SK-N-SH (cell line): ENCODE measurements around the gene LRP2BP. TPM values are rescaled to one million over a fixed set of nuclear protein-coding genes. Genes with fewer than 3 reads are reported as not detected.

Experiments used
- CTCF ChIA-PET: fragments of 300-600, 350-600 bp; formaldehyde crosslinking; extraction: SDS; loops from one replicate; lab custom pipeline; 2021; lab: Yijun Ruan, JAX
- POLR2A ChIA-PET: fragments of 350-600 bp; sonication (Branson Sonifier 250); formaldehyde crosslinking; extraction: SDS; loops from one replicate; lab custom pipeline; 2020; ENCODE audit warnings: antibody characterized with exemption, inconsistent platforms; lab: Yijun Ruan, JAX
- DNase-seq: peaks from one replicate; pipeline ENCODE4 v3.0.0; 2012
- H2AFZ ChIP-seq: fragments of 200-600 bp; sonication (generic); 2 replicates; pipeline ENCODE4 v1.8.1; 2016; ENCODE audit warnings: antibody characterized with exemption, mild to moderate bottlenecking, low read depth
- H3F3A ChIP-seq: fragments of 200-600 bp; sonication (generic); replicated peaks from 2 replicates; pipeline ENCODE3; 2016; ENCODE audit warnings: antibody characterized with exemption, mild to moderate bottlenecking; ENCODE audit not compliant: insufficient read depth
- H3K27ac ChIP-seq, 2 experiments: fragments of 200-500 bp in 1 of 2; fragments of 200-600 bp in 1 of 2; sonication (Bioruptor generic) in 1 of 2; sonication (generic), shearing (Covaris generic) in 1 of 2; 2 replicates each; pipeline versions ENCODE4 v1.5.1 to v1.6.1; 2014 to 2016; ENCODE audit warnings: low read depth in 2 of 2, inconsistent platforms in 1 of 2, low read length in 1 of 2, mild to moderate bottlenecking in 1 of 2, mixed read lengths in 1 of 2
- H3K27me3 ChIP-seq: fragments of 200-600 bp; sonication (generic), shearing (Covaris generic); 2 replicates; pipeline ENCODE4 v1.6.1; 2016; ENCODE audit warnings: mixed run types; ENCODE audit not compliant: insufficient read depth
- H3K36me3 ChIP-seq, 2 experiments: fragments of 200-500 bp in 1 of 2; fragments of 200-600 bp in 1 of 2; sonication (Bioruptor generic) in 1 of 2; sonication (generic) in 1 of 2; replicated peaks in 1 of 2; 2 replicates each; pipeline versions ENCODE3 to v1.5.1; 2014 to 2016; ENCODE audit warnings: low read length in 1 of 2, mild to moderate bottlenecking in 1 of 2; ENCODE audit not compliant: insufficient read depth in 2 of 2, control insufficient read depth in 1 of 2
- H3K4me1 ChIP-seq, 2 experiments: fragments of 200-500 bp in 1 of 2; fragments of 200-600 bp in 1 of 2; sonication (Bioruptor generic) in 1 of 2; sonication (generic), shearing (Covaris generic) in 1 of 2; 2 replicates each; pipeline versions ENCODE4 v1.5.1 to v1.6.1; 2014 to 2016; ENCODE audit warnings: low read depth in 1 of 2, low read length in 1 of 2, mixed run types in 1 of 2; ENCODE audit not compliant: insufficient read depth in 2 of 2, control insufficient read depth in 1 of 2
- H3K4me2 ChIP-seq: fragments of 200-600 bp; sonication (generic), shearing (Covaris generic); 2 replicates; pipeline ENCODE4 v1.6.1; 2017; ENCODE audit warnings: mixed run types
- H3K4me3 ChIP-seq, 2 experiments: fragments of 200-500 bp in 1 of 2; fragments of 200-600 bp in 1 of 2; sonication (Bioruptor generic) in 1 of 2; sonication (generic), shearing (Covaris generic) in 1 of 2; 2 replicates each; pipeline versions ENCODE4 v1.5.1 to v1.8.1; 2014 to 2016; ENCODE audit warnings: low read depth in 2 of 2, inconsistent platforms in 1 of 2, low read length in 1 of 2, mild to moderate bottlenecking in 1 of 2, mixed read lengths in 1 of 2, moderate library complexity in 1 of 2
- H3K79me2 ChIP-seq: fragments of 200-600 bp; sonication (generic); 2 replicates; pipeline ENCODE4 v1.8.1; 2017; ENCODE audit warnings: mild to moderate bottlenecking; ENCODE audit not compliant: insufficient read depth
- H3K9ac ChIP-seq: fragments of 200-600 bp; sonication (generic); 2 replicates; pipeline ENCODE4 v1.6.1; 2017; ENCODE audit warnings: mixed run types
- H3K9me2 ChIP-seq: fragments of 200-600 bp; sonication (generic); 2 replicates; pipeline ENCODE4 v1.6.1; 2017; ENCODE audit warnings: mixed run types
- H3K9me3 ChIP-seq: fragments of 200-600 bp; sonication (generic); 2 replicates; pipeline ENCODE4 v1.6.1; 2017; ENCODE audit warnings: mixed run types, mild to moderate bottlenecking, moderate library complexity
- H4K20me1 ChIP-seq: fragments of 200-600 bp; sonication (generic); 2 replicates; pipeline ENCODE4 v1.6.1; 2017; ENCODE audit warnings: mild to moderate bottlenecking, mixed run types; ENCODE audit not compliant: insufficient read depth
- CTCF ChIP-seq: fragments of 200-600 bp; sonication (generic); IDR thresholded peaks from 2 replicates; pipeline ENCODE4 v1.6.1; 2017; ENCODE audit warnings: antibody characterized with exemption, mild to moderate bottlenecking, moderate library complexity
- EP300 ChIP-seq, 2 experiments: IDR thresholded peaks; 2 replicates each; pipeline versions ENCODE4 v1.4.0 to v1.6.1; 2012; ENCODE audit warnings: borderline replicate concordance in 1 of 2, low read depth in 1 of 2, low read length in 1 of 2
- EZH2phosphoT487 ChIP-seq: fragments of 200-600 bp; sonication (generic); IDR thresholded peaks from 2 replicates; pipeline ENCODE4 v1.6.1; 2017; ENCODE audit warnings: low read depth, mixed run types, mild to moderate bottlenecking, antibody characterized with exemption, moderate library complexity, borderline replicate concordance
- FOSL2 ChIP-seq: IDR thresholded peaks from 2 replicates; pipeline ENCODE4 v1.4.0; 2012; ENCODE audit warnings: low read depth, mild to moderate bottlenecking, moderate library complexity, borderline replicate concordance
- FOXJ3 ChIP-seq: sonication (generic); formaldehyde crosslinking; IDR thresholded peaks from 2 replicates; pipeline ENCODE4 v1.5.1; 2020; ENCODE audit warnings: mild to moderate bottlenecking, missing genetic modification reagents
- IRF3 ChIP-seq: fragments of 150-350 bp; IDR thresholded peaks from 2 replicates; pipeline ENCODE4 v1.6.1; 2016; ENCODE audit warnings: mild to moderate bottlenecking, low read depth, low read length
- MAX ChIP-seq: IDR thresholded peaks from 2 replicates; pipeline ENCODE4 v1.4.0; 2012; ENCODE audit warnings: low read depth
- MXI1 ChIP-seq: IDR thresholded peaks from 2 replicates; pipeline ENCODE4 v1.6.1; 2012; ENCODE audit warnings: mild to moderate bottlenecking, low read depth, low read length, improper control_type of control experiment
- NRF1 ChIP-seq: IDR thresholded peaks from 2 replicates; pipeline ENCODE4 v1.6.1; 2012; ENCODE audit warnings: low read depth, mild to moderate bottlenecking, low read length
- PBX3 ChIP-seq: IDR thresholded peaks from 2 replicates; pipeline ENCODE4; 2012
- POLR2AphosphoS5 ChIP-seq: IDR thresholded peaks from 2 replicates; pipeline ENCODE4 v1.6.1; 2012; ENCODE audit warnings: low read depth, low read length
- RAD21 ChIP-seq: IDR thresholded peaks from 2 replicates; pipeline ENCODE4 v1.6.1; 2012; ENCODE audit warnings: mild to moderate bottlenecking, low read length
- REST ChIP-seq: IDR thresholded peaks from 2 replicates; pipeline ENCODE4 v1.6.1; 2012; ENCODE audit warnings: mild to moderate bottlenecking, low read depth, low read length, moderate library complexity
- SMC3 ChIP-seq: IDR thresholded peaks from 2 replicates; pipeline ENCODE4 v1.6.1; 2012; ENCODE audit warnings: low read depth, low read length, improper control_type of control experiment
- TEAD4 ChIP-seq: IDR thresholded peaks from 2 replicates; pipeline ENCODE4 v1.4.0; 2012; ENCODE audit warnings: mild to moderate bottlenecking, borderline replicate concordance; ENCODE audit not compliant: insufficient read depth
- USF2 ChIP-seq: fragments of 150-350 bp; IDR thresholded peaks from 2 replicates; pipeline ENCODE4 v1.6.1; 2017; ENCODE audit warnings: antibody characterized with exemption, low read length, low read depth, borderline replicate concordance
- ZBTB33 ChIP-seq: IDR thresholded peaks from 2 replicates; pipeline ENCODE4 v1.4.0; 2012; ENCODE audit warnings: low read depth, borderline replicate concordance
- WGBS: methylation state at CpG from one replicate; pipeline ENCODE4 v1.1.6; 2017; ENCODE audit warnings: low lambda C conversion rate; 5-methylcytosine and 5-hydroxymethylcytosine counted together
- polyA plus RNA-seq, 3 experiments: library from polyadenylated mRNA; depleted of rRNA; stranded (reverse); fragments of >200 nt; gene quantifications; 2 replicates each; pipeline ENCODE4 v1.2.3, GENCODE V29; 2012

LRP2BP gene
- polyA plus RNA-seq, 1 of the 3 experiments (the other 2 are of a cell fraction): 0.30 TPM

GRCh38 chr4:185445209-185445608, 49.5 kb upstream of the LRP2BP start:
- CTCF ChIA-PET: no interaction called here
- no peak overlapping the region for H3K4me2 ChIP-seq
- H2AFZ ChIP-seq: no peak overlapping the region
- H3K9ac ChIP-seq: no peak overlapping the region
- 80% methylated on average over 2 of the region's 2 CpGs for WGBS
- H3K4me3 ChIP-seq: no peak overlapping the region
- H3K4me1 ChIP-seq: no peaks in the 10 kb centered on the region
- no peaks in the 10 kb centered on the region for H3K36me3 ChIP-seq
- H3K9me2 ChIP-seq: no peaks in the 10 kb centered on the region
- no peaks in the 10 kb centered on the region for H3F3A ChIP-seq
- POLR2A ChIA-PET: no interaction called here
- no peaks in the 10 kb centered on the region for H3K9me3 ChIP-seq
- no peak overlapping the region for H3K27ac ChIP-seq
- no peaks in the 10 kb centered on the region for H4K20me1 ChIP-seq
- H3K27me3 ChIP-seq: no peaks in the 10 kb centered on the region
- H3K79me2 ChIP-seq: no peaks in the 10 kb centered on the region
- TF ChIP-seq USF2 (no peak), FOXJ3 (CRISPR knock-in tag) (no peak), SMC3 (no peak), EZH2phosphoT487 (no peak), PBX3 (no peak), EP300 (IDR thresholded peaks at IDR 0.05; ENCODE audit: borderline replicate concordance in 1 of 2, low read depth in 1 of 2, low read length in 1 of 2) (no peak), IRF3 (no peak), MAX (no peak), MXI1 (no peak), POLR2AphosphoS5 (no peak), TEAD4 (no peak), FOSL2 (no peak), RAD21 (no peak)
- DNase-seq: no peak

GRCh38 chr4:185441479-185441878, 45.8 kb upstream of the LRP2BP start:
- Histone ChIP-seq H4K20me1 (no peaks in the 10 kb centered on the region), H3K27me3 (no peaks in the 10 kb centered on the region), H3K9me2 (no peaks in the 10 kb centered on the region), H3K4me1 (no peaks in the 10 kb centered on the region), H2AFZ (no peak overlapping the region), H3K9ac (no peak overlapping the region), H3K9me3 (no peaks in the 10 kb centered on the region), H3K4me2 (no peak overlapping the region), H3K27ac (no peak overlapping the region), H3F3A (no peaks in the 10 kb centered on the region), H3K79me2 (no peaks in the 10 kb centered on the region), H3K36me3 (no peaks in the 10 kb centered on the region), H3K4me3 (no peak overlapping the region)
- WGBS: 83% methylated on average over 2 of the region's 2 CpGs
- no peak for DNase-seq
- CTCF ChIA-PET: no interaction called here
- POLR2A ChIA-PET: no interaction called here
- TF ChIP-seq CTCF (no peak), REST (no peak), NRF1 (no peak), FOXJ3 (CRISPR knock-in tag) (no peak), ZBTB33 (no peak)
